Astrocyte of the spinal cord (primary cell): ENCODE results near the gene KLHL3.

ENCODE experiments used
- DNase-seq: peaks from one replicate; pipeline ENCODE4 v3.0.0; 2011; ENCODE audit warnings: low read depth, low spot score
- H3K4me3 ChIP-seq: 2 replicates; pipeline ENCODE4 v1.5.1; 2011; ENCODE audit warnings: low read depth, mild to moderate bottlenecking, low read length, moderate library complexity
- in situ Hi-C: cut with HindIII; loops from 2 replicates; pipeline ENCODE4 v1.10.0; 2017; ENCODE audit warnings: low sequenced_read_pairs
- TF ChIP-seq, protein P1 (sequence below): IDR thresholded peaks from 2 replicates; pipeline ENCODE4 v1.5.1; 2012; ENCODE audit warnings: low read depth, mild to moderate bottlenecking, low read length, inconsistent platforms

KLHL3 gene

GRCh38 chr5:137714494-137714893 lies 21.4 kb downstream of the KLHL3 start:
- in situ Hi-C loops = no loop called here
- H3K4me3 ChIP-seq = no peak overlapping the region
- DNase-seq = no peak
- TF ChIP-seq, protein P1, sequence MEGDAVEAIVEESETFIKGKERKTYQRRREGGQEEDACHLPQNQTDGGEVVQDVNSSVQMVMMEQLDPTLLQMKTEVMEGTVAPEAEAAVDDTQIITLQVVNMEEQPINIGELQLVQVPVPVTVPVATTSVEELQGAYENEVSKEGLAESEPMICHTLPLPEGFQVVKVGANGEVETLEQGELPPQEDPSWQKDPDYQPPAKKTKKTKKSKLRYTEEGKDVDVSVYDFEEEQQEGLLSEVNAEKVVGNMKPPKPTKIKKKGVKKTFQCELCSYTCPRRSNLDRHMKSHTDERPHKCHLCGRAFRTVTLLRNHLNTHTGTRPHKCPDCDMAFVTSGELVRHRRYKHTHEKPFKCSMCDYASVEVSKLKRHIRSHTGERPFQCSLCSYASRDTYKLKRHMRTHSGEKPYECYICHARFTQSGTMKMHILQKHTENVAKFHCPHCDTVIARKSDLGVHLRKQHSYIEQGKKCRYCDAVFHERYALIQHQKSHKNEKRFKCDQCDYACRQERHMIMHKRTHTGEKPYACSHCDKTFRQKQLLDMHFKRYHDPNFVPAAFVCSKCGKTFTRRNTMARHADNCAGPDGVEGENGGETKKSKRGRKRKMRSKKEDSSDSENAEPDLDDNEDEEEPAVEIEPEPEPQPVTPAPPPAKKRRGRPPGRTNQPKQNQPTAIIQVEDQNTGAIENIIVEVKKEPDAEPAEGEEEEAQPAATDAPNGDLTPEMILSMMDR = no peak

DNA sequence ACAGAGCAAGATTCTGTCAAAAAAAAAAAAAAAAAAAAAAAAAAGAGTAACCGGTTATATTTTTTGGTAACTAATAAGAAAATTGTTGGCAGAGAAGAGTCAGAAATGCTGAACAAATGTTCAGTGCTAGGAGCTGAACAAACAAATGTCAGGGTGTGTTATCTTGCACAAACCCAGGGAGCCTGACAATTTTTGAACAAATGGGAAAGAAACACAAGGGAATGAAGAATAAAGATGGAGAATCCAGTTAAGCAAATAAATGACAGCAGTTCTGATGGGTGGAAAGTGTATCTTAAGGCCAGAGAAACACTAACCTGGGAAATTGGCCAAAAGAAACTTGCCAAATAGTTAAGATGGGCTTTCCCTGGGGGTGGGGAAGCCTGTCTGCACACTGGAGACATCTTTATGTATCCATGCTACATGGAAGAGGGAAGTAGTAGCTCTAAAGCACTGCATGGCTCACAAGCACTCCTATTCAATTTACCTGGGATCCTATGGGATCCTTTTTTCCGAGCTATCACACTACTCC lies 23.7 kb downstream of the KLHL3 start:
- H3K4me3 ChIP-seq = no peak overlapping the region
- TF ChIP-seq, protein P1 = no peak
- in situ Hi-C loops = no loop called here
- DNase-seq = no peak

- TF ChIP-seq, protein P1 = no peak
- in situ Hi-C loops = no loop called here
- no peak for DNase-seq
- H3K4me3 ChIP-seq = no peak overlapping the region
These were observed 25.8 kb downstream of the KLHL3 start for GRCh38 chr5:137710086-137710485.

DNA sequence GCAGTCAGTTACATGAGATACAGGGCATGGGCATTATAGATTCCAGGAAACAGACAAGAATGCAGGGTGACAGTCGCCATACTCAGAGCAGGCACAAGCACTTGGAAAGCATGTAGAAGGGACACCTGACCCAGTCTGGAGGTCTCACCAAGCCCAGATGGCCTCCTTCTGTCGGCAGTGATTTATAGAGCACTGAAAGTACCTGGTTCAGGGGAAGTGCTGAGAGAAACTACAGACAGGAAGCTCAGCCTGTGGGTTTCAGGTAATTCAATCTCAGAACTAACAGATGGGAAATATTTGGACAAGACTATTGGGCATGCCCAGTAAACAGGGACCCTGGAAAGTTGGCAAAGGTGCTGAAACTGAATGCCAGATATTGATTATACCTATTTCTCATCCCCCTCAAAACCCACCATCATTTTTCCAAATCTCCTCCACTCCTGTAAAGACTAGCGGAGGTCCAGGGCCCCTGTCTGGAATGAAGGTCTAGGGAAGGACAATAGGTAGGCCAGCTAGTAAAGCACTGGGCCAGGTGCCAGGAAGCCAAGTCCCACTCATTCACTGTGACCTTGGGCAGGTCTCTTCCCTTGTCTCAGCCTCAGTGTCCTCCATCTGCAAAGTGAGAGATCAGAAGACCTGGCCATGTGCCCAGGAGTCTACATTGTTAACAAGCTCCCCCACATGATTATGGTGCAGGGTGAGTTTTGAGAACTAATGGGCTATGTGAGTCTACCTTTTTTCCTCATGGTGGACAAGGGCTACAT lies 26.9 kb downstream of the KLHL3 start:
- no peak overlapping the region for H3K4me3 ChIP-seq
- no peak for DNase-seq
- TF ChIP-seq, protein P1 = no peak
- in situ Hi-C loops = no loop called here

GRCh38 chr5:137708062-137708461 lies 27.8 kb downstream of the KLHL3 start:
- TF ChIP-seq, protein P1 = no peak
- DNase-seq = no peak
- no peak overlapping the region for H3K4me3 ChIP-seq
- in situ Hi-C loops = no loop called here

GRCh38 chr5:137706841-137707240 lies 29.0 kb downstream of the KLHL3 start:
- in situ Hi-C loops = no loop called here
- TF ChIP-seq, protein P1 = no peak
- H3K4me3 ChIP-seq = no peak overlapping the region
- no peak for DNase-seq
